Fibroblast of mammary gland (primary cell): Measurements from ENCODE around the gene MEF2D.
A peak's percentile ranks its signal among the peaks of the same experiment; 100 is the strongest.

Experiments used
- DNase-seq: peaks from one replicate; pipeline ENCODE4 v3.0.0-alpha.2; 2010; ENCODE audit warnings: low read depth
- H3K4me3 ChIP-seq: 2 replicates; pipeline ENCODE4 v1.5.1; 2011; ENCODE audit warnings: low read depth, mild to moderate bottlenecking, low read length, moderate library complexity; ENCODE audit not compliant: control insufficient read depth
- CTCF ChIP-seq: conservative IDR thresholded peaks from 2 replicates; pipeline ENCODE4 v1.5.1; 2011; ENCODE audit warnings: low read depth, low read length, inconsistent platforms; ENCODE audit not compliant: control insufficient read depth, insufficient read depth

MEF2D gene

GRCh38 chr1:156503698-156504437, 3.3 kb upstream of the MEF2D start:
- H3K4me3 ChIP-seq: no peak overlapping the region
- DNase-seq: no peak
- TF ChIP-seq CTCF: no peak

DNA sequence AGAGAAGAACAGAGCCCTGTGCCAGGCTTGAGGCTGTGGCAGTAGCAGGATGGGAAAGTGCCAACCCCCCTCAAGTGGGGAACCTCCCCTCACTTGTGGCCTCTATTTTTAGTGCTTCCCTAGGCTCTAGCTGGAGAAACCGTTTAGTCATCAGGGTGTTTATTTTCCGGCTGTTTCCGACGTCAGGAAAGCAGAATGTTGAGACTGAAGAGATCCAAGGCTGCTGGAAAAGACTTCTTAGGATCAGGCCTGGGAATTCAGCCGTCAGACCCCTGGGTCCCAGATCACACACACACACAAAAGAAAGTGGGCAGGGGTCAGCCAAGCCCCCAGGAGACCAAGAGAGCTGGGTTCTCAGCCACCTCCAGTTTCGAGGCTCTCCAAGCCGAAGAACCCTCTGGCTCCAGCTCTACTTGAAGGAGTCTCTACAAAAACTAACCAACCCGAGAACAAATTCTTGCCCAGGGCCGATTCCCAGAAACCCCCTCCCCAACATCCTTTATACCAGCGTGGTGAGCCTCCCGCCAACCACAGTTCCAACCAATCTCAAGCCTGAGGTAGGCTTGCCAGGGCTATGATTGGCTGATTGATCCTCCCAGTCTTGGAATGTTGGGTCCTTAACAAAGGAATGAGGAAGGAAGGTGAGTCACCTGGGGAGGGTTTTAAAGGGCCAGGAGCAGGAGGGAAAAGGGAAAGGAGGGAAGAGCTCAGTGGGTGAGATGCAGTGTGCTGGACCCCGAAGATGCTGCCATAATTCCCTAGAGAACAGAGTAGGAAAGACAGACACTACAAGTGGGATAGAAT, 2.5 kb upstream of the MEF2D start:
- H3K4me3 ChIP-seq: no peak overlapping the region
- peak; percentile 93 for DNase-seq
- TF ChIP-seq CTCF: no peak

- no peak overlapping the region for H3K4me3 ChIP-seq
- TF ChIP-seq CTCF: no peak
- DNase-seq: no peak
These were observed 1.9 kb upstream of the MEF2D start for GRCh38 chr1:156502391-156502893.

GRCh38 chr1:156500793-156501506, 375 bp upstream of the MEF2D start:
- peak overlapping the region; percentile 95 for H3K4me3 ChIP-seq
- TF ChIP-seq CTCF: peak; percentile 33

DNA sequence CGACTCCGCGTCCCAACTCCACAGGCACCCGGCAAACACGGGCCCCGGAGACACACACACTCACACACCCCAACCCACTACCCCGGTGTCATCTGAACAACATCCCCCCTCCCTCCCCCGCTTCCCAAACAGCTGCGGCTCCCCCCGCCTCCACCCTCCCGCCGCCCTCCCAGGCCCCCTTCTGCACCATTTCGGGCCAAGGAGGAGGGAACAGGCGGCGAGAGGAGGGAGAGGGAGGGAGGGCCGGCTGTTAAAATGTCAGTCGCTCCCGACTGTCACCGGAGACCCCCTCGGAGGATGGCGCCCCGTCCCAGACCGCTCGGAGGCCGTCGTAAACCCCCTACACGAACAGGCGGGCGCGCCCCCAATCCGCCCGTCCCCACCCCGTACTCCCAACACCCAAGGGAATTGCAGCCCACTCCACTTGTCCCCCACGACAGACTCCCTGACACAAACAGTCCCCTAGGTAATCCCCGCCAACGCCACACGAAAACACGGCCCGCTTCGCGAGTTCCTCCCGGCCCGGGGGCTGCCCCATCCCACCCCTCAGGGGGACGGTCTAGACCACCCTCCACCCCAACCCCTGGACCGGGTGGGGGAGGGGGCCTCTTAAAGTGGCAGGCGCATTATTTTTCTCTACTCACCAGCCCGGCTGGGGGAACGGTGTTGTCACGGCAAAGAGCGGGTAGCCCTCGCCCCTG, 583 bp downstream of the MEF2D start:
- H3K4me3 ChIP-seq: peak overlapping the region; percentile 95
- peak; percentile 51 for DNase-seq
- TF ChIP-seq CTCF: no peak

More at GRCh38 chr1:156500793-156501506, 375 bp upstream of the MEF2D start:
- peak; percentile 94 for DNase-seq
